SK-N-MC (cell line): ENCODE results near the gene NEK3.

Experiments used
- EZH2 ChIP-seq: fragments of 200-600 bp; sonication (generic); IDR thresholded peaks from one replicate; pipeline ENCODE4 v1.6.1; 2017; ENCODE audit warnings: antibody characterized with exemption
- FOXP2 ChIP-seq: optimal IDR thresholded peaks from 2 replicates; pipeline ENCODE3; 2011; ENCODE audit warnings: mild to moderate bottlenecking, moderate library complexity; ENCODE audit not compliant: insufficient read depth; ENCODE audit errors: extremely low read length, control extremely low read depth
- POLR2AphosphoS5 ChIP-seq: IDR thresholded peaks from 2 replicates; pipeline ENCODE4 v1.6.1; 2012; ENCODE audit warnings: mild to moderate bottlenecking, low read depth, low read length, borderline replicate concordance

- TF ChIP-seq EZH2, result no peak
- TF ChIP-seq POLR2AphosphoS5, result no peak
- TF ChIP-seq FOXP2, result no peak
Measured at GRCh38 chr13:52161181-52161646, 1.8 kb upstream of the NEK3 start.
